HG03469 (cell line): ENCODE data around the gene TDRD15.
"Not testable (repeated sequence)": the region's sequence is repeated elsewhere in the genome, so short reads cannot be mapped to it uniquely, and the experiment has no call there.

Experiments used
- ATAC-seq: cut with Tn5 transposase; IDR thresholded peaks from one replicate; pipeline ENCODE4 v1.9.1; 2021; ENCODE audit warnings: mild to moderate bottlenecking, moderate library complexity, moderate number of reproducible peaks; ENCODE audit not compliant: unreplicated experiment

TDRD15 gene

DNA sequence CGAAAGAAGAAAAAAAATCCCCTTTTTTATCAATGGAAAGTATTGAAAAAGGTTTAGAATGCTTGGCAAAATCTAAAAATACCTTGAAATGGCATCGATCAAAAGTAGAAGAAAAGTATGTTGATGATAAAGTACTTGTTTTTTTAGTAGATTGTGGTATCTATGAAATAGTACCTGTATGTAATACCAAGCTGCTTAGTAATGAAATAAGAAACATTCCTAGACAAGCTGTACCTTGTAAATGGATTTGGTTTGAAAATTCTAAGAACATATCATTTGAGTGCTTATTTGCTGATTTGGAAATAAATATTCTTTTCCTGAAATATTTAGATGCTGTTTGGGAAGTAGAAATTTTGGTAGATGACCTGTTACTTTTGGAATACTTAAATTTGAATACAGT lies 18.4 kb downstream of the TDRD15 start:
- no peak for ATAC-seq

DNA sequence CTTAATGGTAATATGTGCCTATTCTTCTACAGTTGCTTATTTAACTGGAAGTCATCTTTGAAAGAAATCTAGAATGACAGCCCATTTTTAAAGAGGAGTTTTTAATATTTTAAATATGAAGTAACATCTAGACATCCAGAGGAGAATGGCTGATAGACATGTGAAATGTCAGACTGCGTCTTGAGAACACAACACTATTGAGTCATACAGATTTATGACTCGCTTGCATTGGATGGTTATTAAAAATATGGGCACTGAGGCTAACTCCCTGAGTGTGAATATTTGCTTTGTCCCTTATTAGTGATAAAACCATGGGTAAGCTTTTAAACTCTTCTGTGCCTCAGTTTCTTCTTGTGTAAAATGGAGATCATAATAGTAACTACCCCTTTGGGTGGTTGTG lies 22.9 kb downstream of the TDRD15 start:
- ATAC-seq = no peak

DNA sequence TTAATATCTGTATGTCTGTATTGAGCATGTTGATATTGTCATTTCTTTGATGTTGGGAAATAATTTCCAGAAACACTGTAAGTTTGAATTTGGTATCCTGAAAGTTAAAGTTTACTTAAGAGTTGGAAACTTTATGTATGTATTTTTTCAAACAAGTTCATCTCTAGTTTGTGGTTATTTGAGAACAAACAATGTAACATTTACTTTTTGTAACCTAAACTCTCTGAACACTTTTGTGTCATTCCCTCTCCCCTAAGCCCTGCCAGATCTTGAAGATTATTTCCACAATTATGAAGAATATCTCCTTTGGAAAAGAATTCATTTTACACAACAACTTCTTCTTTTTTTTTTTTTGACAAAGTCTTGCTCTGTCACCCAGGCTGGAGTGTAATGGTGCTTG lies 24.9 kb downstream of the TDRD15 start:
- no peak for ATAC-seq

DNA sequence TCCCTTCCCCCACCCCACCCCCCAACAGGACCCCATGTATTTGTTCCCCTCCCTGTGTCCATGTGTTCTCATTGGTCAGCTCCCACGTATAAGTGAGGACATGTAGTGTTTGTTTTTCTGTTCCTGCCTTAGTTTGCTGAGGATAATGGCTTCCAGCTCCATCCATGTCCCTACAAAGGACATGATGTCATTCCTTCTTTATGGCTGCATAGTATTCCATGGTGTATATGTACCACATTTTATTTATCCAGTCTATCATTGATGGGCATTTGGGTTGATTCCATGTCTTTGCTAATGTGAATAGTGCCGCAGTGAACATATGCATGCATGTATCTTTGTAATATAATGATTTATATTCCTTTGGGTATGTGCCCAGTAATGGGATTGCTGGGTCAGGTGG lies 27.5 kb downstream of the TDRD15 start:
- ATAC-seq = not testable (repeated sequence)

DNA sequence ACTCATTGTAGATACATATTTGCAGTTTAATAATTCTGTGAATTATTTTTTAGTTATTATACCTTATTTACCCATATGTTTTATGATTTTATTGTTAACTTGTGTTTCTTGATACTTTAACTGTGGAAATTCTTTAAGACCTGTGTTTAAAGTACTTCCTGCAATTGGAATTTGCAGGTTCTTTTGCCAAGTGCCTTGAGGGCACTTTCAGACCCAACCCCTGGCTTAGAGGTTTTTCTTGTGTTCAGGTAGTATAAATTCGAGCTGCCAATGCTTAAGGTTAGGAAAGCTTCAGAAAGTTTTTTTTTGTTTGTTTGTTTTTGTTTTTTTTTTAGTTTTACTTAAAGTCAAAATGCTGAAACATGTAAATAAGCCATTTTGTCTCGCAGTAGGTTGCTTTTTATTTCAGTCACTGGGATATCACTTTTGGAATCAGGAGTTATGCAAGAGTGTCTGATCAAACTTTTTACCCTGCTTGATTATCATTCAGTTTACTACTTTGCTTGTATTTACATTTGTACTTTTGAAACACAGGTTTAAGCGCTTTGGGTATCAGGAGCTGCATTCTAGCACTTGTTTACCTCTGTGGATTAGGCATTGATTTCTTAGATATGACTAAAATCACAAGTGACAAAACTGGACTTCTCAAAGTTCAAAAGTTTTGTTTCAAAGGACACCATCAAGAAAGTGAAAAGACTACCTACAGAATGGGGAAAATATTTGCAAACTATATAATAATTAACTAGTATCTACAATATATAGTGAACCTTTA lies 31.8 kb downstream of the TDRD15 start:
- ATAC-seq = no peak

DNA sequence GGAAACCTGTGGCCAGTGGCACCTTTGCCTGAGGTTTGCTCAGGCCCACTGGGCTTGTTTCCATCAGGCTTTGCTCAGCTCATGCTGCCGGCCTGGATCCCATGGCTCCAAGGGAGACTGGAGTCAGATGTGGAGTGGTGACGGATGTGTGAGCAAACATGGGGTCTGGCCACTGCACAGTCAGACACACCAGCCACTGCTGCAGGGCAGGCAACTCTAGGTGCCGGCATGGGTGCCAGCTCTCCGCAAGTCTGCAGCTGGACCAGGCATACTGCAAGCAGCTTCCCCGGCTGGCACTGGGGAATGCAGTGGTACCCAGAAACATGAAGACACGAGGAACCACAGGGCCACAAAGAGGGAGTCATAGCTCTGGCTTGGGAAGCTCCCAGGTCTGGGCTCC lies 37.4 kb downstream of the TDRD15 start:
- ATAC-seq = no peak

DNA sequence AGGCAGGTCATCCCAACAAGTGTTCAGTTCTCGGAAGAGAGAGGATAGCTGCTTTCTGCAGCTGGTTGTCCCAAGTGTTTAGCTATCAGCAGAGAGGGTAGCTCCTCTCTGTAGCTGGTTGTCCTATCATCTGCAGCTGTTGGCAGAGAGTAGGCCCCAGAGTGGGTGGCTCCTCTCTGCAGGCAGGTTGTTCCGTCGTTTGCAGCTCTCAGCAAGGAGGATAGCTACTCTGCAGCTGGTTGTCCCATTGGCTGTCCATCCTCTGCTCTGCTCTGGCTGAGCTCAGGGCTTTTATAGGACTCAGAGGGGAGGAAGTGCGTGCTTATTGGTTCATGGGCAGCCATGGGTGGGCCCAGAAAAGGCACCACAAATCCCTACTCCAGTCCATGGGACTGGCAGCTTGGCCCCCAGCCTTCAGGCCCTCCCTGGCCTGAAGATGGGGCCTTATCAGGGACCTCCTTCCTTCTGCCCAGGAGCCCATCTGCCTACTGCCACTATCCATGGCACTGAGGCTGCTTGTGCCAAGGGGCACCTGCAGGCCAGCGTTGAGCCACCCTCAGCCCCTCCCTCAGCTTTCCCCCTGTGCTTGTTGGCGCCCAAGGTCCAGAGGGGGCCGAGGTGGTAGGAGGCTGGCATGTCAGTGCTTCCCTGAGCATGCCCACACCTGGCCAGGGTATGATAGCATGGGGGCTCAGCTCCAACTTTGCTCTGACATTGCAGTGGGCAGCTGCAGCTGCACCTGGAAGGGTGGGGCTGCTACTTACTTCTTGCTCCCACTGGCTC lies 38.3 kb downstream of the TDRD15 start:
- no peak for ATAC-seq

DNA sequence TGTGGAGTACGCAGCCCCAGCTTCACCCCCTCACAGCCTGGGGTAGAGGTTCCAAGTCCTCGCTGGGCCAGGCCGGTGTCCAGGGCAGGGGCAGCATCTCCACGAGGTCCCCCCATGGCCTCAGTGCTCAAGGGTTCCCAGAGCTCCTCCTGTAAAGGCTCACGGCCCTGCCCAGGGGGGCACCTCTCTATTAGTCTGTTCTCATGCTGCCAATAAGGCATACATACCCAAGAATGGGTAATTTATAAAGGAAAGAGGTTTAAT lies 38.8 kb downstream of the TDRD15 start:
- ATAC-seq = no peak

DNA sequence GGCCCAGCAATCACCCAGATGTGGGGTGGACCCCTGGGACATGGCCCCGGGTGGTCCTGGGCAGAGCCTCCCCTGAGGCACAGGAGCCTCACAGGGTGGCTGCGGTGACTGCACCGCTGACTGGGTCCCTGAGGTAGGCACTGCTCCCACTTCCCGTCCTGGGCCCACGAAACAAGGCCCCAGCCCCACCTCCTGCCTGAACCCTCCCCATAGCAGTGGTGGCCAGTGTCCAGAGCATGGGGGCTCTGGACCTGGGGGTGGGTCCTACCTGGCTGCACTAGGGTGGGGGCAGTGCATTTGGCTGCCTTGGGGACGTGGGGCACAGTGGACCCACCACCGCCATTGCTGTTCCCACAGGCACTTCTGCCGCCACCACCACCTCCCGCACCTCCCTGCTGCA lies 39.4 kb downstream of the TDRD15 start:
- no peak for ATAC-seq

DNA sequence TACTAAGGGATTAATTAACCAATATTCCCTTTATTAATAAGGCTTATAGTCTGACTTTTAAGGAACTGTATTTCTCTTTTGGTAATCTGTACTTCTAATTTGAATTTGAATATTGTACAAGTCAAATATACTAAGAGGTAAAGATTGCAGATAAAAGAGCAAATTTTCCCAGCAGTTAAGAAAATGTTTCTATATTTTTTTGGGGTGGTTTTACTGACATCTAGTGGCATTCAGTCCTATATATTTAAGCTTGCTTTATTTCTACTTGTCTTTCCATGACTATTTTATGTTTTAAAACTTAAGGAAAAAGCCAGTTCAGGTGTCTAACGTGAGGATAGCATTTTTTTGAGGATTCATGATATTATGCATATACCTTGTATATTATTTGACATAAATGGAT lies 41.6 kb downstream of the TDRD15 start:
- ATAC-seq = no peak

DNA sequence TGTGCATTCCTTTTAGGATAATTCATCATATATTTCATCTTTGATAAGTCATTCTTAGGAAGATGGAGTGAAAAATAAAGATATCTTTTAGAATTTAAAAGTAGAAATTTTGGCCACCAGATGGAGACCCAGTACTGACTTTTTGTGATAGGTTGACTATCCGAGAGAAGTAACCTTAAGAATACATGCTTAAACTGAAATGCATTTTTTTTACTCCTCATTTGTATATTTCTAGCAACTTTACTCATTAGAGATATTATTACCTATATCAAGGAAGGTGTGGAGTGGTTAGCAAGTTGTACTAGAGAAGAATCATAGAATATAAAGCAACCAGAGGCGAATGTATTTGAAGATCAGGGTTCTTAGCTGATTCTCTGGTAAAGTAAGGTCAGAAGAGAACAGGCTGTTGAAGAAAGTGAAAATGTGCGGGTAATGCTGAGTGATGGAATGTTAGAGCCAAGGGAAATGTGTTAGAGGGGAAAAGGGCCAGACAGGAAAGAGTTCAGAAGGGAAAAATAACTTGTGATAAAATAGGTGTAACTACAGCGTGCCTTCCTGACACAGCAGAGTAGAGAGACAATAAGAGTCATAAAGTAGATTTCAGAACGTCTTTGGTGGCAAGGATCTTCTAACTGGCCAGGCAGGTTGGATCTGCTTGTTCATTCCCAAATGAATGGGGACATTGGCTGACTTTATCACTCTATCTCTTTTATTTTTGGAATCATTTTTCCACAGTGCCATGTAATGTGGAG lies 52.3 kb downstream of the TDRD15 start:
- no peak for ATAC-seq

DNA sequence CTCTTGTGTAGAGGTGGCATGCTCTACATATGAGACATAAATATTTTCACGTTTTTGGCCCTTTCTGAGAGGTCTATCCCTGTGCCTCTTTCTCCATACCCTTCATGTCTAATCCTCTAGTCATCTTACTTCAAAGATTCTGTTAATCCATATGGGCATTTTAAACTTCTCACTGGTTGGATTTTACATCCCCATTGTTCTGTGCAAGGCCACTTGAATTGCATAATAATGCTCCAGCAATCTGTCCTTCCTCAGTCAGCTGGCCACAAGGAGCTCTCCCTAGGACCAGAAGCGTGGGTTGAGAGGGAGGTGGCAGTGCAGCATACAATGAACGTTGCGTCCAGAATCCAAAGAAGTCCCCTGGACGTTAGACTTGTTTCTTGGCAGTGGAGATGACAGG lies 58.2 kb downstream of the TDRD15 start:
- ATAC-seq = no peak

DNA sequence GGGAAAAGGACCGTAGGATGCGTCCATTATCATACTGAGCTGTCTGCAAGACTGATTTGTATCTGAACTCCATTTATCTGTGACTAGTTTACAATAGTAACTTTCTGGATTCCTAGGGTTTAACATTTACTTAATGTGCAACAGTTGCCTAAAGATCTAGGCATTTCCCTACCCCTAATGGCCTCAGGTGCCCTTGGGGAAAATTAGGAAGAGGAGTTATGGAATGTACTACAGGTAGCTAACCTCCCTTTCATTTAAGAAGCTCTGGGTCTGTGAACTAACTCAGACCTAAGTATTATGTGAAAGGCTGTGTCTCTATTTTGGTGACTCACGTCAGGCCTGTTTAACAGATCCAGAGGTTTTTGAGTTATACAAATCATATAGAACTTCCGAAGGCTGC lies 59.5 kb downstream of the TDRD15 start:
- no peak for ATAC-seq

DNA sequence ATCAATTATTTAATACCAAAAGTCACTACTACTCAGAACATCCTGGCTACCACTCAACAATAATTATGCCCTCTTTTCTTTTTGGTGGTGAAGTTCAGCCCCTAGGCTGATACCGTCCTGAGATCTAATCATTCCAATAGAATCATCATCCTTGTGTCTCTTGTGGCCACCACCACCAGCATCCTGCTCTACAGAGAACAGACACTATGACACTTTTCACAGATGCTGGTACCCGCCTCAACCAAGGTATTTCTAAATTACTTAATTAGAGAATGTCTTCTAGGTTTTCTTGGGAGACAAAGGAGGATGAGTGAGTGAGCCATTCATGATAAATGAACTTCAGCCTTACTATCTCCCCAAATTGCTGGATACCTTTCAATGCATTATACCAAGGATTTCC lies 60.0 kb downstream of the TDRD15 start:
- no peak for ATAC-seq

DNA sequence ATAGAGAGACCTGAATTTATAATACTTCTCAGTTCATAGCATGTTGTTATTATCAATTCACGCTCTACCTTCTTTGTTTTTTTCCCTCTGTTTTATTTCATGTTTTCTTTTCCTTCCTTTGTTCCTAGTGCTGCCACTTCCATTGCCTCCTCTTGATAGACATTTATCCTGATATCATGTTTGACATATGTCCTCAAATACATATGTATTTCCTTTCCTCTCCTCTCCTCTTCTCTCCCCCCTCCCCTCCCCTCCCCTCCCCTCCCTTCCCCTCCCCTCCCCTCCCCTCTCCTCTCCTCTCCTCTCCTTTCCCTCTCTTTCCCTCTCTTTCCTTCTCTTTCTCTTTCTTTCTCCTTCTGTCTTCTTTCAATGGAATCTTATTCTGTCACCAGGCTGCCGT lies 67.8 kb downstream of the TDRD15 start:
- no peak for ATAC-seq
